Pancreas (tissue), 10 donors: Measurements from ENCODE around the gene GRID1. TPM values are rescaled to one million over a fixed set of nuclear protein-coding genes. Genes with fewer than 3 reads are reported as not detected.

ENCODE experiments used
- ATAC-seq, 4 donors: fragments of 200-7000 bp; cut with Tn5 transposase; one replicate each; pipeline versions ENCODE4 v1.8.0 to v1.9.1; 2020; ENCODE audit warnings: mild to moderate bottlenecking in 4 of 4, moderate library complexity in 4 of 4
- DNase-seq, 6 donors: peaks; one replicate each; pipeline ENCODE4 v3.0.0-alpha.2; 2020
- FAIRE-seq: peaks from 2 replicates; lab custom pipeline; 2012; peaks lifted over from hg19 to GRCh38; lab: Jason Lieb, UNC
- H3K27ac ChIP-seq, 4 donors: fragments of 200-600 bp; sonication (generic); 1 replicate in 3 of 4; 2 replicates in 1 of 4; pipeline versions ENCODE4 v1.5.0 to v1.8.0; 2020
- H3K27me3 ChIP-seq, 4 donors: fragments of 200-600 bp; one replicate each; pipeline ENCODE4 v1.8.0; 2021
- H3K36me3 ChIP-seq, 3 donors: fragments of 200-600 bp; sonication (generic) in 1 of 3; one replicate each; pipeline versions ENCODE4 v1.5.0 to v1.8.0; 2020 to 2021
- H3K4me1 ChIP-seq, 3 donors: fragments of 200-600 bp; one replicate each; pipeline ENCODE4 v1.8.0; 2021
- H3K4me3 ChIP-seq, 4 donors: fragments of 200-600 bp; sonication (generic) in 2 of 4; one replicate each; pipeline versions ENCODE4 v1.5.0 to v1.8.0; 2020 to 2021
- H3K9me3 ChIP-seq, 4 donors: fragments of 200-600 bp; one replicate each; pipeline ENCODE4 v1.8.0; 2021
- CTCF ChIP-seq, 4 donors: fragments of 200-600 bp; sonication (generic) in 3 of 4; IDR thresholded peaks; one replicate each; pipeline versions ENCODE4 v1.5.0 to v1.8.0; 2021; ENCODE audit warnings: antibody characterized with exemption in 4 of 4
- WGBS, 2 donors: extraction: QIAGEN DNeasy Blood & Tissue Kit; methylation state at CpG; one replicate each; pipeline ENCODE4 v1.1.7; 2013; 5-methylcytosine and 5-hydroxymethylcytosine counted together
- intact Hi-C, 3 donors: fragments of 100-400 bp; cut with DNase I; formaldehyde crosslinking; loops; one replicate each; pipeline versions ENCODE4 v1.11.1 to v1.14.2; 2022
- polyA plus RNA-seq, 2 donors: library from polyadenylated mRNA; stranded (reverse); fragments of 200-250 nt; gene quantifications; one replicate each; pipeline ENCODE4 v1.2.3, GENCODE V29; 2013
- total RNA-seq, 6 donors: library from RNA; stranded (reverse); fragmentation: NEBNext Ultra II Directional in 4 of 6; extraction: Animal tissue kit (Norgen Biotek cat#: 25700) in 4 of 6; gene quantifications; one replicate each; pipeline versions ENCODE4 v1.2.1 to v1.2.4, GENCODE V29; 2021 to 2023
- donor health status: healthy with polysubstance abuse.
- donor health status: DM: no; HTN: no; CAD: no; lungs with moderate emphysema.
- donor health status: DM: no; HTN: no; CAD: no.
- donor health status: control.
- donor health status: control.
- donor health status: Bipolar disorder and iron deficiency.
- donor health status: DM: yes; HTN: yes; CAD: no.
- donor health status: DM: no; HTN: no; CAD: no.
- donor health status: DM: no; HTN: no; CAD: no.
- donor health status: DM: yes; HTN: yes; CAD: no.

Gene GRID1
- total and polyA plus RNA-seq, 8 donors = 0.05 to 1.5 (median 0.91) TPM

- no peak for TF ChIP-seq CTCF (IDR thresholded peaks at IDR 0.05)
- no peaks in the 10 kb centered on the region for H3K4me1 ChIP-seq
- H3K9me3 ChIP-seq = no peaks in the 10 kb centered on the region
- ATAC-seq = no peak
- no peak overlapping the region for H3K27ac ChIP-seq
- H3K4me3 ChIP-seq = no peak overlapping the region
- no peak for DNase-seq
- H3K27me3 ChIP-seq = no peaks in the 10 kb centered on the region
- FAIRE-seq = no peak
- intact Hi-C loops = no loop called here
- 39 to 50% methylated on average over 2 of the region's 2 CpGs for WGBS, 2 donors
- no peaks in the 10 kb centered on the region for H3K36me3 ChIP-seq
Observed at GRCh38 chr10:85580585-85580984, 786.0 kb downstream of the GRID1 start.

GRCh38 chr10:85578860-85579259, 787.7 kb downstream of the GRID1 start:
- FAIRE-seq (no peak), DNase-seq (no peak), ATAC-seq (no peak)
- H3K4me1 ChIP-seq = no peaks in the 10 kb centered on the region
- WGBS, 2 donors = 47 to 68% methylated on average over 2 of the region's 2 CpGs
- H3K36me3 ChIP-seq = no peaks in the 10 kb centered on the region
- H3K4me3 ChIP-seq = no peak overlapping the region
- no peaks in the 10 kb centered on the region for H3K9me3 ChIP-seq
- no peaks in the 10 kb centered on the region for H3K27me3 ChIP-seq
- H3K27ac ChIP-seq = no peak overlapping the region
- TF ChIP-seq CTCF (IDR thresholded peaks at IDR 0.05) = no peak
- intact Hi-C loops = no loop called here

- Histone ChIP-seq H3K4me3 (no peak overlapping the region), H3K36me3 (no peaks in the 10 kb centered on the region), H3K4me1 (no peaks in the 10 kb centered on the region), H3K27me3 (no peaks in the 10 kb centered on the region), H3K9me3 (no peaks in the 10 kb centered on the region), H3K27ac (no peak overlapping the region)
- intact Hi-C loops = no loop called here
- ATAC-seq (no peak), FAIRE-seq (no peak), DNase-seq (no peak)
- no peak for TF ChIP-seq CTCF (IDR thresholded peaks at IDR 0.05)
- 85 to 94% methylated on average over 1 of the region's 1 CpG for WGBS, 2 donors
Observed at GRCh38 chr10:85575441-85575840, 791.2 kb downstream of the GRID1 start.

- H3K9me3 ChIP-seq = peaks cover 0 to 2% (median 0%) of the 10 kb centered on the region in 4 donors
- H3K4me1 ChIP-seq = no peaks in the 10 kb centered on the region
- H3K27me3 ChIP-seq = no peaks in the 10 kb centered on the region
- ATAC-seq (no peak), DNase-seq (no peak), FAIRE-seq (no peak)
- TF ChIP-seq CTCF (IDR thresholded peaks at IDR 0.05) = no peak
- no peak overlapping the region for H3K27ac ChIP-seq
- H3K36me3 ChIP-seq = no peaks in the 10 kb centered on the region
- no peak overlapping the region for H3K4me3 ChIP-seq
- intact Hi-C loops = no loop called here
- 93 to 100% methylated on average over 1 of the region's 1 CpG for WGBS, 2 donors
Observed at GRCh38 chr10:85570871-85571270, 795.7 kb downstream of the GRID1 start.

GRCh38 chr10:85565381-85565780, 801.2 kb downstream of the GRID1 start:
- no peak for DNase-seq
- no peaks in the 10 kb centered on the region for H3K36me3 ChIP-seq
- no peaks in the 10 kb centered on the region for H3K27me3 ChIP-seq
- ATAC-seq = no peak
- WGBS, 2 donors = 48 to 57% methylated on average over 1 of the region's 1 CpG
- intact Hi-C loops = no loop called here
- H3K9me3 ChIP-seq = peaks cover 0 to 2% (median 0%) of the 10 kb centered on the region in 4 donors
- no peak overlapping the region for H3K27ac ChIP-seq
- no peak overlapping the region for H3K4me3 ChIP-seq
- no peak for TF ChIP-seq CTCF (IDR thresholded peaks at IDR 0.05)
- no peaks in the 10 kb centered on the region for H3K4me1 ChIP-seq
- FAIRE-seq = no peak
